ENCODE data around the gene GIGYF2.

DNA sequence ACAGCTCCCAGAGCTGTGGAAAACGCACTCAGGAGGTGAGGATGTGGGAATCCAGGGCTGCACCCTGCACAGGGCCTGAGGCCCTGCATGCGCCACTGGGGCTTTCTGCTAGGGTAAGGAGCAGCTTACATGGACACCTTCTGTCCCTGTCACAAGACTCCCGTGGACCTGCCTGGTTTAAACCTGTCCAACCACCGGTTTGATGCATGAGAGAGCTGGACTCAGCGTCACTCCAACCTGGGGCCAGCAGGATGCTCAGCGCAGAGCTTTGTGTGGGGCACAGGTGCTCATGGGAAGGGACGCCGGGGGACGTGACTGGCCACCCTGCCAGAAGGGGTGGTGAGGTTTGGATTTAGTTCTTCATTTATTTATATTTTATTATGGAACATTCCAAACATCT is 197.1 kb downstream of the GIGYF2 start:
- TF ChIP-seq, protein P1, sequence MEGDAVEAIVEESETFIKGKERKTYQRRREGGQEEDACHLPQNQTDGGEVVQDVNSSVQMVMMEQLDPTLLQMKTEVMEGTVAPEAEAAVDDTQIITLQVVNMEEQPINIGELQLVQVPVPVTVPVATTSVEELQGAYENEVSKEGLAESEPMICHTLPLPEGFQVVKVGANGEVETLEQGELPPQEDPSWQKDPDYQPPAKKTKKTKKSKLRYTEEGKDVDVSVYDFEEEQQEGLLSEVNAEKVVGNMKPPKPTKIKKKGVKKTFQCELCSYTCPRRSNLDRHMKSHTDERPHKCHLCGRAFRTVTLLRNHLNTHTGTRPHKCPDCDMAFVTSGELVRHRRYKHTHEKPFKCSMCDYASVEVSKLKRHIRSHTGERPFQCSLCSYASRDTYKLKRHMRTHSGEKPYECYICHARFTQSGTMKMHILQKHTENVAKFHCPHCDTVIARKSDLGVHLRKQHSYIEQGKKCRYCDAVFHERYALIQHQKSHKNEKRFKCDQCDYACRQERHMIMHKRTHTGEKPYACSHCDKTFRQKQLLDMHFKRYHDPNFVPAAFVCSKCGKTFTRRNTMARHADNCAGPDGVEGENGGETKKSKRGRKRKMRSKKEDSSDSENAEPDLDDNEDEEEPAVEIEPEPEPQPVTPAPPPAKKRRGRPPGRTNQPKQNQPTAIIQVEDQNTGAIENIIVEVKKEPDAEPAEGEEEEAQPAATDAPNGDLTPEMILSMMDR (IDR thresholded peaks at IDR 0.05 in 2 of 3, conservative IDR thresholded peaks at IDR 0.05 in 1 of 3; ENCODE audit: borderline replicate concordance in 1 of 3, insufficient read depth in 1 of 3, low read depth in 2 of 3, low read length in 2 of 3), result no peak
- TF ChIP-seq JUND (IDR thresholded peaks at IDR 0.05), result no peak
- no peak for TF ChIP-seq EZH2 (IDR thresholded peaks at IDR 0.05)
- TF ChIP-seq CEBPB (IDR thresholded peaks at IDR 0.05; ENCODE audit: low read depth), result no peak
- no peak for TF ChIP-seq POLR2A (IDR thresholded peaks at IDR 0.05; ENCODE audit: borderline replicate concordance, extremely low read depth, insufficient read depth, insufficient read length)
- no peak for TF ChIP-seq YY1 (IDR thresholded peaks at IDR 0.05; ENCODE audit: extremely low read depth, insufficient replicate concordance, low read depth, low read length)
- no peak for TF ChIP-seq RAD21 (IDR thresholded peaks at IDR 0.05; ENCODE audit: low read depth)
- TF ChIP-seq SP1 (IDR thresholded peaks at IDR 0.05; ENCODE audit: low read depth), result no peak
- TF ChIP-seq POLR2AphosphoS5 (IDR thresholded peaks at IDR 0.05; ENCODE audit: low read depth, low read length), result no peak

Measured in HCT116 (cell line).